ENCODE data around the gene ADGRG4. TPM values are rescaled to one million over a fixed set of nuclear protein-coding genes. Genes with fewer than 3 reads are reported as not detected.

Gene ADGRG4
- total and polyA plus RNA-seq, 2 of the 8 experiments (the other 6 are each of a cell fraction or from before 2014, with no cell fraction given) = not detected

DNA sequence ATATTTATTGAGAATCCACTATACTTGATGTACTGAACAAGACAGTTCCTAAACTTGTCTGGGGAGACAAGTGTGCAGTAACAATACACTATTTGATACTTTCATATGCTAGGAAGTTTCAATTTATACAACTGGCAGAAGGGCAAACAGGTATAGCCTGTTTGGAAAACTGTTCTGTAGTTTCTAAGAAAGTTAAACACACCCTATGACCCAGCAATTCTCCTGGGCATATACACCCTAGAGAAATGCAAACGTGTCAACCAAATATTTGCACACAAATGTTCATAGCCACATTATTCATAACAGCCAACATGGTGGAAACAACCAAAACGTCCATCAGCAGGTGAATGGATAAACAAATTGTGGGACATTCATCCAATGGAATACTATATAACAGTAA lies 123.0 kb downstream of the ADGRG4 start:
- H3K4me1 ChIP-seq (replicated peaks in 1 of 4; ENCODE audit: control insufficient read depth in 3 of 4, insufficient read depth in 4 of 4, low read length in 3 of 4) = no peaks in the 10 kb centered on the region
- H2AK5ac ChIP-seq (ENCODE audit: low read depth, low read length) = no peak overlapping the region
- ChIA-PET CTCF (ENCODE audit: partially characterized antibody) (no interaction called here), POLR2A (ENCODE audit: partially characterized antibody) (no interaction called here)
- H3K27ac ChIP-seq (ENCODE audit: low read depth, low read length) = no peak overlapping the region
- no peak overlapping the region for H2BK15ac ChIP-seq (ENCODE audit: low read length)
- no peaks in the 10 kb centered on the region for H4K20me1 ChIP-seq (replicated peaks in 1 of 2; ENCODE audit: control insufficient read depth in 1 of 2, insufficient read depth in 2 of 2, low read length in 2 of 2)
- H3K56ac ChIP-seq (replicated peaks; ENCODE audit: insufficient read length, low read depth, low read length) = no peak overlapping the region
- H3K4me2 ChIP-seq (ENCODE audit: insufficient read depth in 1 of 2, low read depth in 2 of 2, low read length in 2 of 2) = no peak overlapping the region
- no peaks in the 10 kb centered on the region for H3K36me3 ChIP-seq (ENCODE audit: control insufficient read depth in 2 of 4, insufficient read depth in 4 of 4, low read length in 3 of 4)
- H4K8ac ChIP-seq (ENCODE audit: extremely low read depth, insufficient read depth, low read length) = no peak overlapping the region
- H3K14ac ChIP-seq (ENCODE audit: insufficient read length) = no peak overlapping the region
- no peak overlapping the region for H2BK20ac ChIP-seq (ENCODE audit: low read length)
- H3K9ac ChIP-seq (replicated peaks in 1 of 4; ENCODE audit: extremely low read depth in 1 of 4, low read depth in 3 of 4, low read length in 3 of 4) = no peak overlapping the region
- DNase-seq (ENCODE audit: low read depth in 1 of 2, low spot score in 2 of 2) (no peak), FAIRE-seq (no peak)
- no peak overlapping the region for H3K4ac ChIP-seq (replicated peaks; ENCODE audit: insufficient read length, low read depth, low read length)
- H3K79me1 ChIP-seq (ENCODE audit: low read depth, low read length) = no peaks in the 10 kb centered on the region
- H2BK5ac ChIP-seq (ENCODE audit: low read depth, low read length) = no peak overlapping the region
- no peaks in the 10 kb centered on the region for H3K79me2 ChIP-seq (ENCODE audit: control insufficient read depth in 1 of 2, insufficient read depth in 2 of 2, low read length in 2 of 2)
- no peak overlapping the region for H4K91ac ChIP-seq (replicated peaks; ENCODE audit: insufficient read length, low read length)
- no peak overlapping the region for H3K18ac ChIP-seq (ENCODE audit: extremely low read depth, low read length)
- H2BK12ac ChIP-seq (ENCODE audit: low read depth, low read length) = no peak overlapping the region
- 90% methylated on average over 2 of the region's 2 CpGs; no CpG with 5 or more reads in 1 of the 2 experiments for WGBS, 2 experiments (ENCODE audit: extremely low coverage in 1 of 2, insufficient coverage in 1 of 2, insufficient read length in 1 of 2, insufficient replicate concordance in 2 of 2, low coverage in 1 of 2, low lambda C conversion rate in 2 of 2, missing lambda C conversion rate in 1 of 2)
- H3K23me2 ChIP-seq (ENCODE audit: low read depth, low read length) = no peaks in the 10 kb centered on the region
- H2AFZ ChIP-seq (ENCODE audit: low read length) = no peak overlapping the region
- no peak overlapping the region for H3K23ac ChIP-seq (ENCODE audit: insufficient read length)
- H2BK120ac ChIP-seq (replicated peaks; ENCODE audit: low read depth, low read length) = no peak overlapping the region
- H4K5ac ChIP-seq (ENCODE audit: insufficient read length, low read depth, low read length) = no peak overlapping the region
- H3K9me3 ChIP-seq (ENCODE audit: insufficient read depth in 2 of 2, low read depth in 1 of 2, low read length in 1 of 2) = no peaks in the 10 kb centered on the region; a peak in 1 of 4 replicates
- no peak overlapping the region for H3K4me3 ChIP-seq (ENCODE audit: extremely low read depth in 1 of 4, insufficient read depth in 2 of 4, low read depth in 3 of 4, low read length in 4 of 4)
- no peaks in the 10 kb centered on the region for H3K27me3 ChIP-seq (replicated peaks in 1 of 4; ENCODE audit: control insufficient read depth in 3 of 4, extremely low read depth in 1 of 4, insufficient read depth in 3 of 4, low read length in 3 of 4)
- TF ChIP-seq, protein P1, sequence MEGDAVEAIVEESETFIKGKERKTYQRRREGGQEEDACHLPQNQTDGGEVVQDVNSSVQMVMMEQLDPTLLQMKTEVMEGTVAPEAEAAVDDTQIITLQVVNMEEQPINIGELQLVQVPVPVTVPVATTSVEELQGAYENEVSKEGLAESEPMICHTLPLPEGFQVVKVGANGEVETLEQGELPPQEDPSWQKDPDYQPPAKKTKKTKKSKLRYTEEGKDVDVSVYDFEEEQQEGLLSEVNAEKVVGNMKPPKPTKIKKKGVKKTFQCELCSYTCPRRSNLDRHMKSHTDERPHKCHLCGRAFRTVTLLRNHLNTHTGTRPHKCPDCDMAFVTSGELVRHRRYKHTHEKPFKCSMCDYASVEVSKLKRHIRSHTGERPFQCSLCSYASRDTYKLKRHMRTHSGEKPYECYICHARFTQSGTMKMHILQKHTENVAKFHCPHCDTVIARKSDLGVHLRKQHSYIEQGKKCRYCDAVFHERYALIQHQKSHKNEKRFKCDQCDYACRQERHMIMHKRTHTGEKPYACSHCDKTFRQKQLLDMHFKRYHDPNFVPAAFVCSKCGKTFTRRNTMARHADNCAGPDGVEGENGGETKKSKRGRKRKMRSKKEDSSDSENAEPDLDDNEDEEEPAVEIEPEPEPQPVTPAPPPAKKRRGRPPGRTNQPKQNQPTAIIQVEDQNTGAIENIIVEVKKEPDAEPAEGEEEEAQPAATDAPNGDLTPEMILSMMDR (IDR thresholded peaks at IDR 0.05; ENCODE audit: control extremely low read depth in 1 of 3, insufficient read depth in 1 of 3, low read depth in 1 of 3, low read length in 3 of 3) = no peak
- TF ChIP-seq SRF (IDR thresholded peaks at IDR 0.05; ENCODE audit: low read depth, low read length) (no peak), TBP (IDR thresholded peaks at IDR 0.05; ENCODE audit: low read depth, low read length) (no peak), EGR1 (IDR thresholded peaks at IDR 0.05; ENCODE audit: borderline replicate concordance, low read depth, low read length) (no peak), NANOG (IDR thresholded peaks at IDR 0.05; ENCODE audit: insufficient read depth, low read depth, low read length, poor library complexity, severe bottlenecking) (no peak), CEBPB (IDR thresholded peaks at IDR 0.05; ENCODE audit: low read depth, low read length) (no peak), SUZ12 (IDR thresholded peaks at IDR 0.05; ENCODE audit: low read length) (no peak), CHD1 (IDR thresholded peaks at IDR 0.05; ENCODE audit: low read depth, low read length) (no peak)
- TF ChIP-seq, protein P2, sequence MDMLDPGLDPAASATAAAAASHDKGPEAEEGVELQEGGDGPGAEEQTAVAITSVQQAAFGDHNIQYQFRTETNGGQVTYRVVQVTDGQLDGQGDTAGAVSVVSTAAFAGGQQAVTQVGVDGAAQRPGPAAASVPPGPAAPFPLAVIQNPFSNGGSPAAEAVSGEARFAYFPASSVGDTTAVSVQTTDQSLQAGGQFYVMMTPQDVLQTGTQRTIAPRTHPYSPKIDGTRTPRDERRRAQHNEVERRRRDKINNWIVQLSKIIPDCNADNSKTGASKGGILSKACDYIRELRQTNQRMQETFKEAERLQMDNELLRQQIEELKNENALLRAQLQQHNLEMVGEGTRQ (IDR thresholded peaks at IDR 0.05; ENCODE audit: low read length) = no peak
- TF ChIP-seq, protein P3, sequence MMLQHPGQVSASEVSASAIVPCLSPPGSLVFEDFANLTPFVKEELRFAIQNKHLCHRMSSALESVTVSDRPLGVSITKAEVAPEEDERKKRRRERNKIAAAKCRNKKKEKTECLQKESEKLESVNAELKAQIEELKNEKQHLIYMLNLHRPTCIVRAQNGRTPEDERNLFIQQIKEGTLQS (IDR thresholded peaks at IDR 0.05; ENCODE audit: insufficient read depth, low read depth, low read length) = no peak
